ENCODE results near the gene PRPF6. TPM values are rescaled to one million over a fixed set of nuclear protein-coding genes. Genes with fewer than 3 reads are reported as not detected.

Gene PRPF6
- total RNA-seq, 2 donors from 2014 or later, result 32.9 to 43.6 TPM

DNA sequence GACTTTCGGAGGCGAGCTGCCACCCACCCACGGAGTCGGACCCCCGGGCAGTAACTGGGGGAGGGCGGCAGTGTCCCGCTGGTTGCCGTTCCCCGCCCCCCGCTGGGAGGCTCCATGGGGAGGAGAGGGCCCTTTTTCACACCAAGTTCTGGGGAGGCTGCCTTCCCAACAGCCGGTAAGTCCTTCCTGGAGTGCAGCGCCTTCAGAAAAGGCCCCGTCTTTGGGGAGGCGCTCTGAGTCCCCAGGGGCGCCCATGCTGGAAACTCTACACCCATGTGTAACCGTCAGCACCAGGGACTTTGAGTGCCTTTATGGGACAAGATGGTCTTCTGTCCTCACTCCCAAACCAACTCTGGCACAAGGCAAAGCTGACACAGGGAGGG is 68.9 kb downstream of the PRPF6 start:
- no peak for DNase-seq (ENCODE audit: low spot score)
- no peak for TF ChIP-seq CTCF (IDR thresholded peaks at IDR 0.05)
- Histone ChIP-seq H3K9me3 (no peaks in the 10 kb centered on the region), H3K36me3 (peaks cover 18% of the 10 kb centered on the region), H3K4me3 (peak overlapping the region; percentile 17 to 49), H3K27ac (peak overlapping the region; percentile 62 to 69), H3K4me1 (peaks cover 0 to 32% of the 10 kb centered on the region in 2 donors), H3K27me3 (peaks cover 4 to 5% of the 10 kb centered on the region in 2 donors)

- H3K9me3 ChIP-seq, result no peaks in the 10 kb centered on the region
- H3K36me3 ChIP-seq, result peaks cover 18% of the 10 kb centered on the region
- H3K4me1 ChIP-seq, result peaks cover 0 to 38% of the 10 kb centered on the region in 2 donors
- H3K27ac ChIP-seq, result peak overlapping the region; percentile 62 to 69
- H3K4me3 ChIP-seq, result peak overlapping the region; percentile 17 to 49
- H3K27me3 ChIP-seq, result peaks cover 4 to 5% of the 10 kb centered on the region in 2 donors
- DNase-seq (ENCODE audit: low spot score), result no peak
- no peak for TF ChIP-seq CTCF (IDR thresholded peaks at IDR 0.05)
These were observed 69.5 kb downstream of the PRPF6 start for GRCh38 chr20:64050261-64051032.

- no peak for DNase-seq (ENCODE audit: low spot score)
- Histone ChIP-seq H3K9me3 (no peaks in the 10 kb centered on the region), H3K27ac (peak overlapping the region; percentile 62 to 69), H3K4me1 (peaks cover 0 to 42% of the 10 kb centered on the region in 2 donors), H3K4me3 (peak overlapping the region in 1 of 2 donors; percentile 49), H3K27me3 (peaks cover 4% of the 10 kb centered on the region in 2 donors), H3K36me3 (peaks cover 18% of the 10 kb centered on the region)
- no peak for TF ChIP-seq CTCF (IDR thresholded peaks at IDR 0.05)
These were observed 70.1 kb downstream of the PRPF6 start for GRCh38 chr20:64051033-64051452.

- H3K27ac ChIP-seq, result peak overlapping the region; percentile 62 to 69
- DNase-seq (ENCODE audit: low spot score), result peak; percentile 68
- peak overlapping the region in 1 of 2 donors; percentile 49 for H3K4me3 ChIP-seq
- peaks cover 14% of the 10 kb centered on the region for H3K36me3 ChIP-seq
- H3K27me3 ChIP-seq, result peaks cover 0 to 4% of the 10 kb centered on the region in 2 donors
- no peaks in the 10 kb centered on the region for H3K9me3 ChIP-seq
- TF ChIP-seq CTCF (IDR thresholded peaks at IDR 0.05), result no peak
- H3K4me1 ChIP-seq, result peaks cover 0 to 49% of the 10 kb centered on the region in 2 donors
These were observed 70.8 kb downstream of the PRPF6 start for GRCh38 chr20:64051561-64052325.

DNA sequence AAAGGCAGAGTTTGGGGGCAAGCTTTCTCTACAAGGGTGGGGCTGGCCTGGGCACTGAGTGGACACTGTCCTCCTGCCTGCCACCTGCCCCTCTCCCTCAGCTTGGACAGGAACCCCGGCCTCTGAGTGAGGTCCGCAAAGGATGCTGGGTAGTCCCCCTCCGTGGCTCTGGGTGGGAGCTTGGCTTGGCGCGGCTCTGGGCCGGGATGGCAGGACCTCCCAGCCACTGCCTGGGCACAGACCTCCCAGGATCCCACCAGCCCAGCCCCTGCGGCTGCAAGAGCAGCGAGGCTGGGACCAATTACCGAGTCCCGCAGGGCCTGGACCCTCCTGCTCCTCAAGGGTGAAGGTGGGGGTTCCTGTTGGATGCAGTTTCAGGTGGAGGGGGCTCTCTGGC is 71.4 kb downstream of the PRPF6 start:
- Histone ChIP-seq H3K4me3 (no peak overlapping the region), H3K27me3 (peaks cover 0 to 4% of the 10 kb centered on the region in 2 donors), H3K4me1 (peaks cover 0 to 50% of the 10 kb centered on the region in 2 donors), H3K36me3 (peaks cover 8% of the 10 kb centered on the region), H3K27ac (peak overlapping the region; percentile 41 to 54), H3K9me3 (no peaks in the 10 kb centered on the region)
- TF ChIP-seq CTCF (IDR thresholded peaks at IDR 0.05), result no peak
- no peak for DNase-seq (ENCODE audit: low spot score)
